GM23338 (cell line): ENCODE data around the gene CCDC91. TPM values are rescaled to one million over a fixed set of nuclear protein-coding genes. Genes with fewer than 3 reads are reported as not detected.

ENCODE experiments used
- ATAC-seq: fragments of 200-7000 bp; cut with Tn5 transposase; 3 replicates; pipeline ENCODE4 v1.9.1; 2020
- DNase-seq: peaks from one replicate; pipeline ENCODE4 v3.0.0-alpha.2; 2015; ENCODE audit warnings: low spot score
- H2AFZ ChIP-seq: fragments of 200-600 bp; sonication (generic); 2 replicates; pipeline ENCODE4 v1.8.0; 2016; ENCODE audit warnings: antibody characterized with exemption, mild to moderate bottlenecking, moderate library complexity
- H3F3A ChIP-seq: fragments of 200-600 bp; sonication (generic); replicated peaks from 2 replicates; pipeline ENCODE4 v1.8.0; 2017; ENCODE audit warnings: antibody characterized with exemption, mixed run types, low read depth
- H3K27ac ChIP-seq: fragments of 200-600 bp; sonication (generic); 2 replicates; pipeline ENCODE4 v1.6.1; 2016; ENCODE audit warnings: low read depth
- H3K27me3 ChIP-seq: fragments of 200-600 bp; sonication (generic); 2 replicates; pipeline ENCODE4 v1.8.0; 2016; ENCODE audit warnings: mild to moderate bottlenecking, mixed run types, moderate library complexity; ENCODE audit not compliant: insufficient read depth
- H3K36me3 ChIP-seq: fragments of 200-600 bp; sonication (generic); 2 replicates; pipeline ENCODE4 v1.8.0; 2016; ENCODE audit warnings: mild to moderate bottlenecking; ENCODE audit not compliant: insufficient read depth
- H3K4me1 ChIP-seq: fragments of 200-600 bp; sonication (generic); 2 replicates; pipeline ENCODE4 v1.8.0; 2016; ENCODE audit warnings: mild to moderate bottlenecking, moderate library complexity; ENCODE audit not compliant: insufficient read depth
- H3K4me2 ChIP-seq: fragments of 200-600 bp; sonication (generic); 2 replicates; pipeline ENCODE4 v1.7.1; 2017; ENCODE audit warnings: mixed run types
- H3K4me3 ChIP-seq: fragments of 200-600 bp; sonication (generic); 2 replicates; pipeline ENCODE4 v1.6.1; 2016; ENCODE audit warnings: mixed run types
- H3K79me2 ChIP-seq: fragments of 200-600 bp; sonication (generic); replicated peaks from 2 replicates; pipeline ENCODE4 v1.8.0; 2017; ENCODE audit warnings: mild to moderate bottlenecking; ENCODE audit not compliant: insufficient read depth
- H3K9me2 ChIP-seq: fragments of 200-600 bp; sonication (generic); 2 replicates; pipeline ENCODE4 v1.8.0; 2017; ENCODE audit not compliant: insufficient read depth
- H4K20me1 ChIP-seq: fragments of 200-600 bp; sonication (generic); replicated peaks from 2 replicates; pipeline ENCODE4 v1.8.0; 2017; ENCODE audit warnings: mild to moderate bottlenecking; ENCODE audit not compliant: insufficient read depth
- H3K27ac Mint-ChIP-seq: 2 replicates; pipeline ENCODE4 v1.8.0; 2020; ENCODE audit warnings: inconsistent platforms, mild to moderate bottlenecking, moderate library complexity, mixed read lengths
- H3K27me3 Mint-ChIP-seq: 3 replicates; pipeline ENCODE4 v1.8.0; 2022; ENCODE audit warnings: low read depth, mild to moderate bottlenecking, moderate library complexity, mixed read lengths, inconsistent platforms; ENCODE audit not compliant: insufficient read depth, poor library complexity
- H3K36me3 Mint-ChIP-seq: 3 replicates; pipeline ENCODE4 v1.8.0; 2021; ENCODE audit warnings: low read depth, mild to moderate bottlenecking, inconsistent platforms, moderate library complexity, mixed read lengths
- H3K4me1 Mint-ChIP-seq: 3 replicates; pipeline ENCODE4 v1.8.0; 2020; ENCODE audit warnings: mild to moderate bottlenecking, inconsistent platforms, mixed read lengths
- H3K4me3 Mint-ChIP-seq: 3 replicates; pipeline ENCODE4 v1.8.0; 2021; ENCODE audit warnings: moderate library complexity, mild to moderate bottlenecking, inconsistent platforms, mixed read lengths
- H3K9me3 Mint-ChIP-seq: 3 replicates; pipeline ENCODE4 v1.8.0; 2020; ENCODE audit warnings: moderate library complexity, mild to moderate bottlenecking, inconsistent platforms, mixed read lengths
- CREB1 ChIP-seq: fragments of 250-450 bp; sonication (Bioruptor Pico); IDR thresholded peaks from 2 replicates; pipeline ENCODE4 v1.5.0; 2020; ENCODE audit warnings: low read depth, mild to moderate bottlenecking, moderate library complexity
- CTCF ChIP-seq, 2 experiments: fragments of 200-600 bp in 1 of 2; sonication (generic) in 1 of 2; conservative IDR thresholded peaks; 2 replicates each; pipeline versions ENCODE4 v1.5.1 to v1.6.1; 2016 to 2017; ENCODE audit warnings: antibody characterized with exemption in 2 of 2, low read depth in 2 of 2, mild to moderate bottlenecking in 2 of 2, moderate library complexity in 1 of 2
- ETS1 ChIP-seq: IDR thresholded peaks from 2 replicates; pipeline ENCODE4 v1.6.1; 2016; ENCODE audit warnings: antibody characterized with exemption
- EZH2 ChIP-seq: fragments of 200-600 bp; sonication (generic); IDR thresholded peaks from one replicate; pipeline ENCODE4 v1.8.0; 2017; ENCODE audit warnings: antibody characterized with exemption, mild to moderate bottlenecking, low read depth; ENCODE audit not compliant: unreplicated experiment
- EZH2phosphoT487 ChIP-seq: fragments of 200-600 bp; sonication (generic); IDR thresholded peaks from one replicate; pipeline ENCODE4 v1.8.1; 2018; ENCODE audit warnings: antibody characterized with exemption; ENCODE audit not compliant: unreplicated experiment
- JUNB ChIP-seq: IDR thresholded peaks from one replicate; pipeline ENCODE4 v1.6.1; 2016; ENCODE audit warnings: antibody characterized with exemption; ENCODE audit not compliant: unreplicated experiment
- NANOG ChIP-seq: IDR thresholded peaks from 2 replicates; pipeline ENCODE4 v1.6.1; 2016; ENCODE audit warnings: antibody characterized with exemption, borderline replicate concordance
- REST ChIP-seq: IDR thresholded peaks from one replicate; pipeline ENCODE4 v1.6.1; 2018; ENCODE audit warnings: antibody characterized with exemption; ENCODE audit not compliant: unreplicated experiment
- STAT1 ChIP-seq: IDR thresholded peaks from one replicate; pipeline ENCODE4 v1.6.1; 2016; ENCODE audit warnings: antibody characterized with exemption; ENCODE audit not compliant: unreplicated experiment
- ZNF114 ChIP-seq: fragments of 250-450 bp; sonication (Bioruptor Pico); IDR thresholded peaks from 2 replicates; pipeline ENCODE4 v1.5.0; 2020; ENCODE audit warnings: mild to moderate bottlenecking, moderate library complexity
- ZNF331 ChIP-seq: fragments of 250-450 bp; sonication (Bioruptor Pico); IDR thresholded peaks from 2 replicates; pipeline ENCODE4 v1.5.0; 2020; ENCODE audit warnings: low read depth, mild to moderate bottlenecking, moderate library complexity
- ZNF462 ChIP-seq: fragments of 250-450 bp; sonication (Bioruptor Pico); IDR thresholded peaks from 2 replicates; pipeline ENCODE4 v1.5.0; 2020; ENCODE audit warnings: mild to moderate bottlenecking, moderate library complexity
- polyA plus RNA-seq: library from polyadenylated mRNA; unstranded; fragments of >200 nt; fragmentation: Nextera tagmentation; extraction: Ambion mirVana; gene quantifications from 2 replicates; pipeline ENCODE4 v1.2.1, GENCODE V29; 2016
- total RNA-seq: library from RNA; depleted of rRNA; stranded (reverse); fragments of >200 nt; shearing (Covaris generic); gene quantifications from 2 replicates; pipeline ENCODE4 v1.2.3, GENCODE V29; 2014

CCDC91 gene
- total and polyA plus RNA-seq, 2 experiments from 2014 or later: 24.7 to 48.7 TPM

GRCh38 chr12:28500373-28501024 lies 310.2 kb downstream of the CCDC91 start:
- TF ChIP-seq NANOG: no peak
- no peak for TF ChIP-seq CTCF (conservative IDR thresholded peaks at IDR 0.05; ENCODE audit: low read depth in 2 of 2)
- TF ChIP-seq ZNF331 (CRISPR knock-in tag): no peak
- TF ChIP-seq ETS1: no peak
- no peak for TF ChIP-seq JUNB
- no peak for TF ChIP-seq EZH2
- no peak for TF ChIP-seq ZNF114 (CRISPR knock-in tag)
- no peak for TF ChIP-seq ZNF462
- TF ChIP-seq EZH2phosphoT487: no peak
- TF ChIP-seq STAT1: no peak
- no peak for TF ChIP-seq REST
- TF ChIP-seq CREB1 (CRISPR knock-in tag): no peak
- Histone ChIP-seq H2AFZ (no peak overlapping the region), H3K79me2 (no peaks in the 10 kb centered on the region), H3F3A (no peaks in the 10 kb centered on the region), H3K27ac (no peak overlapping the region), H4K20me1 (no peaks in the 10 kb centered on the region), H3K4me2 (no peak overlapping the region), H3K9me2 (no peaks in the 10 kb centered on the region), H3K36me3 (no peaks in the 10 kb centered on the region), H3K4me3 (no peak overlapping the region), H3K27me3 (no peaks in the 10 kb centered on the region), H3K4me1 (0 out of 2 replicates have a peak, but pooled peaks cover 5% of the 10 kb centered on the region)
- Mint-ChIP-seq H3K4me3 (no peak overlapping the region), H3K4me1 (peaks cover 13% of the 10 kb centered on the region; the same call in 2 of the 3 replicates), H3K27ac (no peak overlapping the region), H3K9me3 (peaks cover 8% of the 10 kb centered on the region; the same call in 2 of the 3 replicates), H3K27me3 (no peaks in the 10 kb centered on the region), H3K36me3 (peaks cover 10% of the 10 kb centered on the region; the same call in 2 of the 3 replicates)
- DNase-seq: no peak
- ATAC-seq: no peak
